ENCODE data around the gene TNFAIP3. TPM values are rescaled to one million over a fixed set of nuclear protein-coding genes. Genes with fewer than 3 reads are reported as not detected.
A peak's percentile ranks its signal among the peaks of the same experiment; 100 is the strongest.

The TNFAIP3 gene
- polyA plus RNA-seq, 1 experiment, result 6.3 TPM

- POLR2A ChIA-PET, result no interaction called here
- TF ChIP-seq, protein P1, sequence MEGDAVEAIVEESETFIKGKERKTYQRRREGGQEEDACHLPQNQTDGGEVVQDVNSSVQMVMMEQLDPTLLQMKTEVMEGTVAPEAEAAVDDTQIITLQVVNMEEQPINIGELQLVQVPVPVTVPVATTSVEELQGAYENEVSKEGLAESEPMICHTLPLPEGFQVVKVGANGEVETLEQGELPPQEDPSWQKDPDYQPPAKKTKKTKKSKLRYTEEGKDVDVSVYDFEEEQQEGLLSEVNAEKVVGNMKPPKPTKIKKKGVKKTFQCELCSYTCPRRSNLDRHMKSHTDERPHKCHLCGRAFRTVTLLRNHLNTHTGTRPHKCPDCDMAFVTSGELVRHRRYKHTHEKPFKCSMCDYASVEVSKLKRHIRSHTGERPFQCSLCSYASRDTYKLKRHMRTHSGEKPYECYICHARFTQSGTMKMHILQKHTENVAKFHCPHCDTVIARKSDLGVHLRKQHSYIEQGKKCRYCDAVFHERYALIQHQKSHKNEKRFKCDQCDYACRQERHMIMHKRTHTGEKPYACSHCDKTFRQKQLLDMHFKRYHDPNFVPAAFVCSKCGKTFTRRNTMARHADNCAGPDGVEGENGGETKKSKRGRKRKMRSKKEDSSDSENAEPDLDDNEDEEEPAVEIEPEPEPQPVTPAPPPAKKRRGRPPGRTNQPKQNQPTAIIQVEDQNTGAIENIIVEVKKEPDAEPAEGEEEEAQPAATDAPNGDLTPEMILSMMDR (IDR thresholded peaks at IDR 0.05; ENCODE audit: insufficient read depth, low read depth, low read length), result no peak
- H3K27me3 ChIP-seq (ENCODE audit: control insufficient read depth, insufficient read depth, low read length), result no peaks in the 10 kb centered on the region
- no peaks in the 10 kb centered on the region for H3K36me3 ChIP-seq (ENCODE audit: control insufficient read depth, insufficient read depth, low read length)
- no peak overlapping the region for H3K4me3 ChIP-seq (ENCODE audit: low read depth, low read length)
- DNase-seq (ENCODE audit: low read depth), result no peak
- CTCF ChIA-PET, result interaction anchor here (1.3 to 3.6 kb wide), 3 partner anchors 65 to 157 kb away, joined by 3 to 16 read pairs (median 4); no protein-coding TSS in a partner anchor
These were observed 2.1 kb upstream of the TNFAIP3 start for GRCh38 chr6:137864812-137865508.

DNA sequence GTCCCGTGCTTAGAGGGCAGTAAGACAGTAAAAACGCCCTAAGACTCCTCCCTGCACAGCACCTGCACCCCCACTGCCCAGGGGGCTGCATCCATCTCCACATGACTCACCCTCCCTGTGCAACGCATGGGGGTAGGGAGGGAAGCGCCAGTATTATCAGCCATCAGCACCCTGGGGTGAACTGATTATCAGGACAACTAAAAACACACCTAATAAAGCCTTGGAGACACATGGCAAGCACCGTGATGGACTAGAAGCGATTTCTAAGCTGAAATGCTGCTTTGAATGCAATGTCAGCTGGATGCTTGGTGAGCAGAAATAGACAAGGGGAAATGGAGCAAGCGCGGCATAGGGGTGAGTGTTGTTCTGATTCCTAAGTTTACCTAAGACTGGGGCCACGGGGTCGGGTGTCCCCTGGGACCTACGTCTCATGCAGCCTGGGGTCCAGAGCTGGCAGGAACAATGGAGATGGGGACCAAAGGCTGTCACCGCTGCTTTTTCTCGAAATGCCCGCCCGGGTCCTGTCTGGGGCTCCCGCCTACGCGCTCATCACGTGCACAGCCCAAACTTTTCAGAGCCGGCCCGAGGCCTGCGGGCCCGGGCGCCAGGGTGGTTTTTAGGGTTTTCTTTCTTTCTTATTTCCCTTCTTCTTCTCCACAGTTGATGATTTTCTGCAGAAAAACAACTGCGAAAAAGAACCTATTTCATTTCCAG lies 702 bp upstream of the TNFAIP3 start:
- CTCF ChIA-PET, result interaction anchor here (0.7 to 4.0 kb wide), 30 partner anchors 8 to 169 kb away, joined by 3 to 38 read pairs (median 4); no protein-coding TSS in a partner anchor
- Histone ChIP-seq H3K36me3 (ENCODE audit: control insufficient read depth, insufficient read depth, low read length) (no peaks in the 10 kb centered on the region), H3K4me3 (ENCODE audit: low read depth, low read length) (peak overlapping the region; percentile 52), H3K27me3 (ENCODE audit: control insufficient read depth, insufficient read depth, low read length) (no peaks in the 10 kb centered on the region)
- no peak for DNase-seq (ENCODE audit: low read depth)
- POLR2A ChIA-PET, result no interaction called here
- TF ChIP-seq, protein P1 (IDR thresholded peaks at IDR 0.05; ENCODE audit: insufficient read depth, low read depth, low read length), result no peak

DNA sequence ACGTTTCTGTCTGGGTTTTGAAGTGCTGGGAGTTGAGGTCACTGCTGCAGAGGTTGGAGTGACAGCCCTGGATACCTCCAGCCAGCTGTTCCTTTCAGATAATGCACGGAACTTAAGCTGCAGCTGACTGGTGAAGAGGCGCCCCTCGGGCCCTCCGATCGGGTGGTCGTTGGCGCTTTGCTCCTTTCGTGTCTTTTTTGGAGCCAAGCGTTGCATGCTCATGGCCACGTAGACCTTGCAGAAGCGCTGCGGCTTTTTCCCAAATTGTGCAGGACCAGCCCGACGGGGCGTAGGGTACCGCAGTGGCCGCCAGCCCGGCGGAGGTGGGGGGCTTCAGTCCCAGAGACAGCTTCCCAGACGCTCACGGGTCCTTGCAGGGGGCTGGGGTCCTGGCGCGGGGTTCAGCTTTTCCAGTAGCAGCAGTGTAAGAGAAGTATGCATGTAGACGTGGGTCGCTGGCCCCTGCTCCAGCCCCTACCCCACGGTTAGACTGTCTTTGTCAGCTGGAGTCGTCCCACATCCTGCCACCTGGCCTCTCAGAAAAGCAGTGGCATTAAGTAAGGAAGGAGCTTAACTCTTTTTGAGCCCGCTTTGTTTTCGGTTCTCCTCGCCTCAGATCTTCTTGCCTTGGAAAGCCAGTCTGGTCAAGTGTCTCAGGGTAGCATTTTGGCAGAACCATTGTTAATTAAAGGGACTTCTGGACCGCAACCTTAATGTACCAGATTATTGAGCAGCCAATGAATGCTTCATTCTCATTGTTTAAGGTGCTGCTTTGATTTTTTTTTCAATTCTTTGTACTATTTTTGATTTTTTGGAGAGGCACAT lies 838 bp downstream of the TNFAIP3 start:
- Histone ChIP-seq H3K4me3 (ENCODE audit: low read depth, low read length) (peak overlapping the region; percentile 86), H3K27me3 (ENCODE audit: control insufficient read depth, insufficient read depth, low read length) (no peaks in the 10 kb centered on the region), H3K36me3 (ENCODE audit: control insufficient read depth, insufficient read depth, low read length) (no peaks in the 10 kb centered on the region)
- TF ChIP-seq, protein P1 (IDR thresholded peaks at IDR 0.05; ENCODE audit: insufficient read depth, low read depth, low read length), result no peak
- POLR2A ChIA-PET, result no interaction called here
- CTCF ChIA-PET, result interaction anchor here (0.6 to 4.0 kb wide), 35 partner anchors 9 to 1188 kb away, joined by 3 to 38 read pairs (median 4); no protein-coding TSS in a partner anchor
- DNase-seq (ENCODE audit: low read depth), result no peak

DNA sequence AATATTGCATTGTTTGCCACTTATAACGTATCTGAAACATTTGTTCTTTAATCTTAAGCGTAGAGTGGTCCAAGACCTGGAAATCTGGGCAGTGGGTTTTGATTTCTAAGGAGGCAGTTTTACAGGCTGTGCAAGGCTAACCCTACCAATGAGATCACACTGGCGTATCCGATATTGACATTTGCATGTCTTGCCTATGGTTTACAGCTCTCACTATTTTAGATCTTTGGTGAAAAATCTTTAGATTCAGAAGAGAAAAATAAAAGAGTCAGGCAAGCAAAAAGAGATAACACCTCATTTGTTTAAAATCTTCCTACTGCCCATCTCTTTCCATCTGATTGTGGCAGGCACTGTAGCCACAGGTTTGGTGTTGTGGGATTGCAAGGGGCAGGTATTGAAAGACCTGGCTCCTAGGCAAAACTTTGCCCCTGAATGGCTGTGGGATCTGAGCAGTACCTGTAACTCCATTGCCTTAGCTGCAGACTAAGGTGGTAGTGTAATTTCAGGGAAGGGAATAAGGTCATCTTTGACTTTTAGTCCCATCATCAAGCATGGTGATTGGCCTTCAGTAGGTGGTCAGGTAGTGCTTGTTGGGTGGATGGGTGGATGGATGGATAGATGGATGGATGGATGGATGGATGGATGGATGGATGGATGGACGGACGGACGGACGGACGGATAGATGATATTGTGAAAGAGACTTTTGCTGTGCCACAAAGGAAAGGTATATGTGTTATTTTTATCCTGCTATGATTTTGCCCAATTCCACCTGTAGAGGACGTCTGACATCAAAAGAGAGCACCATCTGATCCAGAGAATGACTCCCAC lies 1.9 kb downstream of the TNFAIP3 start:
- CTCF ChIA-PET, result interaction anchor here (0.7 to 4.0 kb wide), 11 partner anchors 12 to 169 kb away, joined by 4 to 38 read pairs (median 12); no protein-coding TSS in a partner anchor
- no peaks in the 10 kb centered on the region for H3K27me3 ChIP-seq (ENCODE audit: control insufficient read depth, insufficient read depth, low read length)
- no peak for DNase-seq (ENCODE audit: low read depth)
- no peaks in the 10 kb centered on the region for H3K36me3 ChIP-seq (ENCODE audit: control insufficient read depth, insufficient read depth, low read length)
- TF ChIP-seq, protein P1 (IDR thresholded peaks at IDR 0.05; ENCODE audit: insufficient read depth, low read depth, low read length), result no peak
- POLR2A ChIA-PET, result no interaction called here
- peak overlapping the region; percentile 86 for H3K4me3 ChIP-seq (ENCODE audit: low read depth, low read length)
